Osteoblast (primary cell): ENCODE data around the gene TNRC18. TPM values are rescaled to one million over a fixed set of nuclear protein-coding genes. Genes with fewer than 3 reads are reported as not detected.
A peak's percentile ranks its signal among the peaks of the same experiment; 100 is the strongest.

Source experiments
- DNase-seq: peaks from one replicate; pipeline ENCODE4 v3.0.0; 2011; ENCODE audit warnings: low spot score, mixed read lengths; ENCODE audit not compliant: insufficient read length; ENCODE audit errors: missing footprints
- H2AFZ ChIP-seq: 2 replicates; pipeline ENCODE4 v1.6.0; 2011; ENCODE audit warnings: mild to moderate bottlenecking, low read length
- H3K27ac ChIP-seq: 2 replicates; pipeline ENCODE4 v1.5.1; 2011; ENCODE audit warnings: mild to moderate bottlenecking, low read depth, low read length, moderate library complexity
- H3K27me3 ChIP-seq: 2 replicates; pipeline ENCODE4 v1.6.0; 2012; ENCODE audit warnings: mild to moderate bottlenecking, control low read depth, inconsistent platforms, low read length, moderate library complexity; ENCODE audit not compliant: insufficient read depth
- H3K36me3 ChIP-seq: 2 replicates; pipeline ENCODE4 v1.5.1; 2011; ENCODE audit warnings: mild to moderate bottlenecking, low read length, control low read depth, moderate library complexity; ENCODE audit not compliant: insufficient read depth
- H3K4me1 ChIP-seq: 2 replicates; pipeline ENCODE4 v1.5.1; 2011; ENCODE audit warnings: mild to moderate bottlenecking, low read length, control low read depth, moderate library complexity; ENCODE audit not compliant: insufficient read depth
- H3K4me2 ChIP-seq: 2 replicates; pipeline ENCODE4 v1.6.0; 2011; ENCODE audit warnings: mild to moderate bottlenecking, low read length; ENCODE audit not compliant: insufficient read depth
- H3K4me3 ChIP-seq: fragments of 200-600 bp; sonication (generic); 3 replicates; pipeline ENCODE4 v1.5.1; 2012; ENCODE audit warnings: mild to moderate bottlenecking, low read length, inconsistent platforms; ENCODE audit not compliant: insufficient read depth
- H3K79me2 ChIP-seq: 2 replicates; pipeline ENCODE4 v1.6.0; 2012; ENCODE audit warnings: mild to moderate bottlenecking, low read length, control low read depth, inconsistent platforms; ENCODE audit not compliant: insufficient read depth
- H3K9me3 ChIP-seq: 2 replicates; pipeline ENCODE4 v1.5.1; 2011; ENCODE audit warnings: low read depth, low read length, control low read depth
- H4K20me1 ChIP-seq: 2 replicates; pipeline ENCODE4 v1.6.0; 2012; ENCODE audit warnings: mild to moderate bottlenecking, low read length, control low read depth; ENCODE audit not compliant: insufficient read depth
- total RNA-seq: library from RNA; depleted of rRNA; stranded (reverse); fragments of >200 nt; gene quantifications from 2 replicates; pipeline ENCODE4 v1.2.3, GENCODE V29; 2012
- TF ChIP-seq, protein P1 (sequence below): IDR thresholded peaks from 2 replicates; pipeline ENCODE4 v1.5.1; 2011; ENCODE audit warnings: mild to moderate bottlenecking, low read depth, low read length, moderate library complexity; ENCODE audit errors: extremely low read depth

The TNRC18 gene
- total RNA-seq, 1 donor, result 83.6 TPM

DNA sequence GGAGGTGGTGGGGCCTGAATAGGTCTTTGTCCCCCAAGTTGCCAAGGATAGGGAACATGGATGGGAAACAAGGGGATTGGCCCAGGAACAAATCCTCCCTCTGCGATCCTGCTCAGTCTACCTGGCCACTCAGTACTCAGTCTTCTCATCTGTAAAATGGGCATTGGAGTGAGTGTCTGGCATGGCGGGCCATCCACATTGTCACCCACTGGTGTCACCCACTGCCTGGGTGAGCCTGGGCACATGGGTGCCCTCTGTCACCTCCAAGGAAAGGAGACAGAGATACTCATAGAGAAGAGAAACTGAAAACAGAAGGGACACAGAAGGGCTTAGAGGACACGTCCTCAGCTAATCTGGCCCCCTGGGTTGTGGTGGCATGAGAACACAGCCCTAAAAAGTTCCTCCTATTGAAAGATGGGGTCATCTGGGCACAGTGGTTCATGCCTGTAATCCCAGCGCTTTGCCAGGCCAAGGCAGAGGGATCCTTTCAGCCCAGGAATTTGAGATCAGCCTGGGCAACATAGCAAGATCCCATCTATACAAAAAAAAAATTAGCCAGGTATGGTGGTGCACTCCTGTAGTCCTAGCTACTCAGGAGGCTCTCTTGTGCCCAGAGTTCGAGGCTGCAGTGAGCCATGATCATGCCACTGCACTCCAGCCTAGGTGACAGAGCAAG, 12.5 kb upstream of the TNRC18 start:
- H3K79me2 ChIP-seq, result peaks cover 41% of the 10 kb centered on the region
- H3K27ac ChIP-seq, result no peak overlapping the region
- H2AFZ ChIP-seq, result no peak overlapping the region
- H3K4me3 ChIP-seq, result no peak overlapping the region
- TF ChIP-seq, protein P1, sequence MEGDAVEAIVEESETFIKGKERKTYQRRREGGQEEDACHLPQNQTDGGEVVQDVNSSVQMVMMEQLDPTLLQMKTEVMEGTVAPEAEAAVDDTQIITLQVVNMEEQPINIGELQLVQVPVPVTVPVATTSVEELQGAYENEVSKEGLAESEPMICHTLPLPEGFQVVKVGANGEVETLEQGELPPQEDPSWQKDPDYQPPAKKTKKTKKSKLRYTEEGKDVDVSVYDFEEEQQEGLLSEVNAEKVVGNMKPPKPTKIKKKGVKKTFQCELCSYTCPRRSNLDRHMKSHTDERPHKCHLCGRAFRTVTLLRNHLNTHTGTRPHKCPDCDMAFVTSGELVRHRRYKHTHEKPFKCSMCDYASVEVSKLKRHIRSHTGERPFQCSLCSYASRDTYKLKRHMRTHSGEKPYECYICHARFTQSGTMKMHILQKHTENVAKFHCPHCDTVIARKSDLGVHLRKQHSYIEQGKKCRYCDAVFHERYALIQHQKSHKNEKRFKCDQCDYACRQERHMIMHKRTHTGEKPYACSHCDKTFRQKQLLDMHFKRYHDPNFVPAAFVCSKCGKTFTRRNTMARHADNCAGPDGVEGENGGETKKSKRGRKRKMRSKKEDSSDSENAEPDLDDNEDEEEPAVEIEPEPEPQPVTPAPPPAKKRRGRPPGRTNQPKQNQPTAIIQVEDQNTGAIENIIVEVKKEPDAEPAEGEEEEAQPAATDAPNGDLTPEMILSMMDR, result no peak
- H3K9me3 ChIP-seq, result peaks cover 6% of the 10 kb centered on the region
- peaks cover 9% of the 10 kb centered on the region for H4K20me1 ChIP-seq
- no peaks in the 10 kb centered on the region for H3K27me3 ChIP-seq
- peaks cover 20% of the 10 kb centered on the region for H3K36me3 ChIP-seq
- H3K4me2 ChIP-seq, result no peak overlapping the region
- H3K4me1 ChIP-seq, result no peaks in the 10 kb centered on the region
- DNase-seq, result no peak

DNA sequence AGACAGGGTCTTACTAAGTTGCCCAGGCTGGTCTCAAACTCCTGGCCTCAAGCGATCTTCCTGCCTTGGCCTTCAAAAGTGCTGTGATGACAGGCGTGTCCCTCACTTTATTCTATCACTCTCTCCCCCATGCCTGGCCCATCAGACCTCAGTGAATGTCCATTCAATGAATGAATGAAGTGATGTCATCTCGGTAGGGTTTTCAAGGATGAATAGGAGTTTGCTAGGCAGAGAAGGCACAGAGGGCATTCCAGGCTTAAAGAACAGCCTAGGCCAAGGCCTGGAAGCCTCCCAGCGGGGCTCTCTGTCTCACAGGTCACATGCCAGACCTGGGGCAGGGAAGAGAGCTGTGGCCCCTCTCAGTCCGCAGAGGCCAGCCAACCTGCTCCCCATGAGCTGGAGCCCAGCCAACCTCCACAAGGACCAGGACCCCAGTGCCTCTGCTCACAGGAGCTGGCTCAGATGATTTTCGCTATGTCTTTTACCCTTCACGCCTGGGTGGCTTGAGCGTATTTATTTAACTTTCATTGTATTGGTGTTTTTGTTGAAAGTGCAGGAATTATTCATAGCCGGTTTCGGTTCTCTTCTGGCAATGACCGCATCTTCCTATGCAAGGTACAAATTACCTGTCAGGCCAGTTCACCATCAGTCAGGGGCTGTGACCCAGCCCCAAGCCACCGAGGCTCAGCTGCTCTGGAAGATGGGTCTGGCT, 11.8 kb upstream of the TNRC18 start:
- Histone ChIP-seq H2AFZ (no peak overlapping the region), H3K4me3 (no peak overlapping the region), H4K20me1 (peaks cover 7% of the 10 kb centered on the region), H3K79me2 (peaks cover 48% of the 10 kb centered on the region), H3K27me3 (no peaks in the 10 kb centered on the region), H3K9me3 (peaks cover 6% of the 10 kb centered on the region), H3K4me1 (no peaks in the 10 kb centered on the region), H3K4me2 (no peak overlapping the region), H3K36me3 (peaks cover 20% of the 10 kb centered on the region), H3K27ac (no peak overlapping the region)
- DNase-seq, result peak; percentile 49
- TF ChIP-seq, protein P1, result no peak

DNA sequence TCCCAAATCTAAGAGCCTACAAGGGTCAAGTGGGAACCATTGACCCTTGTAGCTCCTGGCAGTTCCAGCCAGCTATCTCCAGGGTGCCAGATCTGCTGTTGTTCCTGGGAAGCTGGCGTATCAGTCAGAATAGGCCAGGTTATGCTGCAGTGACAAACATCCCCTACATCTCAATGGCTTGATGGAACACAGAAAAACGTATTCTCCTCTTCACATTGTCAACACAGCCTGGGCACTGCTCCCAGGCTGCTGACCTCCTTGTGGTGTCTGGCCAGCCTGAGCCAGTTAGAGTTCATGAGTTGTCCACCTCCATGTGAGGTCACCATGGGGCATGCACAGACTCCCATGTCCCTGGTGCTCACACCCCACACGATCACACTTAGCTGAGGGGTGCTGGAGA, 9.5 kb upstream of the TNRC18 start:
- no peaks in the 10 kb centered on the region for H3K27me3 ChIP-seq
- peaks cover 14% of the 10 kb centered on the region for H3K4me1 ChIP-seq
- TF ChIP-seq, protein P1, result no peak
- H3K4me2 ChIP-seq, result no peak overlapping the region
- H3K9me3 ChIP-seq, result peaks cover 6% of the 10 kb centered on the region
- no peak overlapping the region for H2AFZ ChIP-seq
- H4K20me1 ChIP-seq, result peaks cover 11% of the 10 kb centered on the region
- peaks cover 70% of the 10 kb centered on the region for H3K79me2 ChIP-seq
- H3K27ac ChIP-seq, result no peak overlapping the region
- no peak for DNase-seq
- H3K36me3 ChIP-seq, result peaks cover 20% of the 10 kb centered on the region
- no peak overlapping the region for H3K4me3 ChIP-seq

DNA sequence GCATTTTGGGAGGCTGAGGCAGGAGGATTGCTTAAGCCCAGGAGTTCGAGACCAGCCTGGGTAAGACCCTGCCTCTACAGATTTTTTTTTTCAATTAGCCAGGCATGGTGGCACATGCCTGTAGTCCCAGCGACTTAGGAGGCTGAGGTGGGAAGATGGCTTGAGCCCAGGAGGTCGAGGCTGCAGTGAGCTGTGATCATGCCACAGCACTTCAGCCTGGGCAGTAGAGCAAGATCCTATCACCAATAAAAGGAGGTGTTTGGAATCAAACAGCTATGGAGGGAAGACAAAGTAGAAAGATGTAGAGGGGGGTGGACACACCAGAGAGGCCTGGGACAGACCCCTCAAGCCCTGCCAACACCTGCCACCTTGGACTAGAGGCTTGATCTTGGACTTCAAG, 9.1 kb upstream of the TNRC18 start:
- no peak overlapping the region for H2AFZ ChIP-seq
- H3K4me1 ChIP-seq, result peaks cover 14% of the 10 kb centered on the region
- no peak overlapping the region for H3K4me2 ChIP-seq
- no peak overlapping the region for H3K4me3 ChIP-seq
- H3K27me3 ChIP-seq, result no peaks in the 10 kb centered on the region
- no peak overlapping the region for H3K27ac ChIP-seq
- TF ChIP-seq, protein P1, result no peak
- H4K20me1 ChIP-seq, result peaks cover 10% of the 10 kb centered on the region
- H3K36me3 ChIP-seq, result peaks cover 15% of the 10 kb centered on the region
- peaks cover 75% of the 10 kb centered on the region for H3K79me2 ChIP-seq
- peaks cover 5% of the 10 kb centered on the region for H3K9me3 ChIP-seq
- no peak for DNase-seq
